Neural progenitor cell (in vitro differentiated cells): ENCODE data around the gene CROCC2. TPM values are rescaled to one million over a fixed set of nuclear protein-coding genes. Genes with fewer than 3 reads are reported as not detected.

Experiments
- DNase-seq: peaks from one replicate; pipeline ENCODE4 v3.0.0-alpha.2; 2016; ENCODE audit warnings: low spot score
- H2AFZ ChIP-seq: fragments of 200-600 bp; sonication (generic); replicated peaks from 2 replicates; pipeline ENCODE4 v1.6.1; 2016; ENCODE audit warnings: antibody characterized with exemption
- H3F3A ChIP-seq: fragments of 200-600 bp; sonication (generic); 2 replicates; pipeline ENCODE4 v1.6.1; 2016; ENCODE audit warnings: antibody characterized with exemption, low read depth
- H3K27ac ChIP-seq: fragments of 200-600 bp; sonication (generic); 2 replicates; pipeline ENCODE4 v1.5.1; 2016; ENCODE audit warnings: mild to moderate bottlenecking
- H3K27me3 ChIP-seq: fragments of 200-600 bp; sonication (generic); 2 replicates; pipeline ENCODE4 v1.6.1; 2016; ENCODE audit warnings: mild to moderate bottlenecking, moderate library complexity
- H3K36me3 ChIP-seq: fragments of 200-600 bp; sonication (generic); 2 replicates; pipeline ENCODE4 v1.5.1; 2016
- H3K4me1 ChIP-seq: fragments of 200-600 bp; sonication (generic); 2 replicates; pipeline ENCODE4 v1.6.1; 2016; ENCODE audit warnings: mixed run types
- H3K4me2 ChIP-seq: fragments of 200-600 bp; sonication (generic); 2 replicates; pipeline ENCODE4 v1.6.1; 2016
- H3K4me3 ChIP-seq: fragments of 200-600 bp; sonication (generic); 2 replicates; pipeline ENCODE4 v1.5.1; 2016
- H3K79me2 ChIP-seq: fragments of 200-600 bp; sonication (generic); 2 replicates; pipeline ENCODE4 v1.6.1; 2016; ENCODE audit warnings: low read depth
- H3K9ac ChIP-seq: fragments of 200-600 bp; sonication (generic); 2 replicates; pipeline ENCODE4 v1.6.1; 2016
- H3K9me3 ChIP-seq: fragments of 200-600 bp; sonication (generic); 2 replicates; pipeline ENCODE4 v1.5.1; 2016; ENCODE audit warnings: low read depth
- H4K20me1 ChIP-seq: fragments of 200-600 bp; sonication (generic); 2 replicates; pipeline ENCODE4 v1.6.1; 2016; ENCODE audit warnings: low read depth
- H3K27ac Mint-ChIP-seq: 3 replicates; pipeline ENCODE4 v1.8.0; 2021; ENCODE audit warnings: mixed read lengths
- H3K27me3 Mint-ChIP-seq: 2 replicates; pipeline ENCODE4 v1.8.0; 2022; ENCODE audit warnings: low read depth, mild to moderate bottlenecking, inconsistent platforms, moderate library complexity, mixed read lengths; ENCODE audit not compliant: insufficient read depth
- H3K36me3 Mint-ChIP-seq: 3 replicates; pipeline ENCODE4 v1.8.0; 2021; ENCODE audit warnings: mixed read lengths
- H3K4me1 Mint-ChIP-seq: 3 replicates; pipeline ENCODE4 v1.8.0; 2021; ENCODE audit warnings: mixed read lengths
- H3K4me3 Mint-ChIP-seq: 3 replicates; pipeline ENCODE4 v1.8.0; 2021; ENCODE audit warnings: mild to moderate bottlenecking, moderate library complexity, mixed read lengths
- H3K9me3 Mint-ChIP-seq: 3 replicates; pipeline ENCODE4 v1.8.0; 2020; ENCODE audit warnings: mixed read lengths
- EZH2 ChIP-seq: fragments of 200-600 bp; sonication (generic); IDR thresholded peaks from 2 replicates; pipeline ENCODE4 v1.6.1; 2017; ENCODE audit warnings: antibody characterized with exemption, mild to moderate bottlenecking, moderate library complexity
- EZH2phosphoT487 ChIP-seq: fragments of 200-600 bp; sonication (generic); IDR thresholded peaks from 2 replicates; pipeline ENCODE4 v1.6.1; 2017; ENCODE audit warnings: antibody characterized with exemption
- total RNA-seq: library from RNA; depleted of rRNA; stranded (reverse); fragments of >200 nt; gene quantifications from 2 replicates; pipeline ENCODE4 v1.2.3, GENCODE V29; 2015; ENCODE audit warnings: low replicate concordance
- TF ChIP-seq, protein P1 (sequence below): fragments of 200-600 bp; sonication (generic); IDR thresholded peaks from 2 replicates; pipeline ENCODE4 v1.5.1; 2017; ENCODE audit warnings: antibody characterized with exemption, mild to moderate bottlenecking

CROCC2 gene
- total RNA-seq, 1 donor from 2014 or later, result not detected

DNA sequence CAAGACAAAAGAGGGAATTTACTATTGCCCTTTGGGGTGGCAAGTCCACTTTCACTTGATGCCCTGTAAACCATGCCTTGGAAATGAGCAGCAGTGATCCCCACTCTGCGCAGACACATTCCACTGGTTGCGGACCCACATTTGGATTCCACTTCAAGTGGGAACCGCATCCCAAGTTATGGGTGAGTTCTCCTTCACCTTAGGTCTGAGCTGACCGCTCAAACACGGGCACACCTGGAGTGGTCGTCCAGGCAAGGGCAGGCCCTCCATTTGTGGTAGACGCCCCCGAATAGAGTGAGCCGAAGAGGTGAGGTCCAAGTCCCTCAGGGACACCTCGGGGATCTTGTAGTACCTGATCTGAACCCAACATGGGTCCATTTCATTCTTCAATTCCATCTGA is 47.3 kb upstream of the CROCC2 start:
- no peak overlapping the region for H3K4me2 ChIP-seq
- no peak overlapping the region for H3K9ac ChIP-seq
- no peak overlapping the region for H3K27ac Mint-ChIP-seq
- H3K4me1 Mint-ChIP-seq, result no peaks in the 10 kb centered on the region
- no peaks in the 10 kb centered on the region for H4K20me1 ChIP-seq
- H3K4me3 Mint-ChIP-seq, result no peak overlapping the region
- no peaks in the 10 kb centered on the region for H3K4me1 ChIP-seq
- H3K9me3 ChIP-seq, result no peaks in the 10 kb centered on the region
- no peak for DNase-seq
- H3K79me2 ChIP-seq, result no peaks in the 10 kb centered on the region
- H3F3A ChIP-seq, result no peaks in the 10 kb centered on the region
- TF ChIP-seq EZH2, result no peak
- TF ChIP-seq EZH2phosphoT487, result no peak
- no peaks in the 10 kb centered on the region for H3K27me3 ChIP-seq
- peaks cover 12% of the 10 kb centered on the region for H3K9me3 Mint-ChIP-seq
- no peaks in the 10 kb centered on the region for H3K36me3 Mint-ChIP-seq
- H3K27ac ChIP-seq, result no peak overlapping the region
- peaks cover 7% of the 10 kb centered on the region for H3K27me3 Mint-ChIP-seq
- H2AFZ ChIP-seq, result no peak overlapping the region
- no peak overlapping the region for H3K4me3 ChIP-seq
- H3K36me3 ChIP-seq, result no peaks in the 10 kb centered on the region

GRCh38 chr2:240861547-240861946 is 44.6 kb upstream of the CROCC2 start:
- H3K79me2 ChIP-seq, result no peaks in the 10 kb centered on the region
- H3K9me3 ChIP-seq, result no peaks in the 10 kb centered on the region
- DNase-seq, result no peak
- H3K4me2 ChIP-seq, result no peak overlapping the region
- no peak overlapping the region for H3K4me3 ChIP-seq
- no peak overlapping the region for H3K27ac Mint-ChIP-seq
- no peaks in the 10 kb centered on the region for H3K27me3 ChIP-seq
- H3K9me3 Mint-ChIP-seq, result no peaks in the 10 kb centered on the region
- H3K4me3 Mint-ChIP-seq, result no peak overlapping the region
- no peaks in the 10 kb centered on the region for H4K20me1 ChIP-seq
- H3K27ac ChIP-seq, result no peak overlapping the region
- peaks cover 5% of the 10 kb centered on the region for H3K27me3 Mint-ChIP-seq
- H3K9ac ChIP-seq, result no peak overlapping the region
- H3K4me1 Mint-ChIP-seq, result no peaks in the 10 kb centered on the region
- TF ChIP-seq EZH2 (no peak), EZH2phosphoT487 (no peak)
- TF ChIP-seq, protein P1, sequence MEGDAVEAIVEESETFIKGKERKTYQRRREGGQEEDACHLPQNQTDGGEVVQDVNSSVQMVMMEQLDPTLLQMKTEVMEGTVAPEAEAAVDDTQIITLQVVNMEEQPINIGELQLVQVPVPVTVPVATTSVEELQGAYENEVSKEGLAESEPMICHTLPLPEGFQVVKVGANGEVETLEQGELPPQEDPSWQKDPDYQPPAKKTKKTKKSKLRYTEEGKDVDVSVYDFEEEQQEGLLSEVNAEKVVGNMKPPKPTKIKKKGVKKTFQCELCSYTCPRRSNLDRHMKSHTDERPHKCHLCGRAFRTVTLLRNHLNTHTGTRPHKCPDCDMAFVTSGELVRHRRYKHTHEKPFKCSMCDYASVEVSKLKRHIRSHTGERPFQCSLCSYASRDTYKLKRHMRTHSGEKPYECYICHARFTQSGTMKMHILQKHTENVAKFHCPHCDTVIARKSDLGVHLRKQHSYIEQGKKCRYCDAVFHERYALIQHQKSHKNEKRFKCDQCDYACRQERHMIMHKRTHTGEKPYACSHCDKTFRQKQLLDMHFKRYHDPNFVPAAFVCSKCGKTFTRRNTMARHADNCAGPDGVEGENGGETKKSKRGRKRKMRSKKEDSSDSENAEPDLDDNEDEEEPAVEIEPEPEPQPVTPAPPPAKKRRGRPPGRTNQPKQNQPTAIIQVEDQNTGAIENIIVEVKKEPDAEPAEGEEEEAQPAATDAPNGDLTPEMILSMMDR, result no peak
- H2AFZ ChIP-seq, result no peak overlapping the region
- no peaks in the 10 kb centered on the region for H3K36me3 ChIP-seq
- no peaks in the 10 kb centered on the region for H3K36me3 Mint-ChIP-seq
- H3K4me1 ChIP-seq, result no peaks in the 10 kb centered on the region
- H3F3A ChIP-seq, result no peaks in the 10 kb centered on the region

DNA sequence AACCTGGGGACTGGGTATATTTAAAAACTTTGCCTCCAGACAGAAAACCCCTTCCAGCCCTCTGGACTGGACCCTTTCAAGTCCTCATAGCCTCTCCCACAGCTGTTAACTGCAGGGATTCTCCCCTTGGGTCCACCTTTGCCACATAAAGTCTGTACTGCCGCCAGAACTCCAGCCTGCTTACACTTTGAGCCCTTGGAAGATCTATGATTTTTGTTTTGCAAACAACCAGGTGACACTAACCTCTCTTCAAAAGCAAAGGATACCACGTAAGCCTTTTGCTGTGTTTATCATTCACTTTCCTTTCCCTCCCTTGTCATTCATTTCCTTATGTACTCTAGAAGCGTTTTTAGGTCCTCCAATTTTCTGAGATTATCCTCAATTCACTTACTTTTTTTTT is 41.7 kb upstream of the CROCC2 start:
- no peaks in the 10 kb centered on the region for H3K4me1 ChIP-seq
- peaks cover 10% of the 10 kb centered on the region for H3K4me1 Mint-ChIP-seq
- H3K27ac Mint-ChIP-seq, result no peak overlapping the region
- H3K27me3 ChIP-seq, result no peaks in the 10 kb centered on the region
- no peak overlapping the region for H2AFZ ChIP-seq
- TF ChIP-seq, protein P1, result no peak
- TF ChIP-seq EZH2phosphoT487 (no peak), EZH2 (no peak)
- H3K36me3 ChIP-seq, result no peaks in the 10 kb centered on the region
- no peak overlapping the region for H3K4me3 Mint-ChIP-seq
- H3K27ac ChIP-seq, result no peak overlapping the region
- H3F3A ChIP-seq, result no peaks in the 10 kb centered on the region
- H3K27me3 Mint-ChIP-seq, result peaks cover 3% of the 10 kb centered on the region
- no peaks in the 10 kb centered on the region for H3K9me3 Mint-ChIP-seq
- no peaks in the 10 kb centered on the region for H3K79me2 ChIP-seq
- H4K20me1 ChIP-seq, result no peaks in the 10 kb centered on the region
- DNase-seq, result no peak
- no peaks in the 10 kb centered on the region for H3K36me3 Mint-ChIP-seq
- no peaks in the 10 kb centered on the region for H3K9me3 ChIP-seq
- no peak overlapping the region for H3K4me2 ChIP-seq
- H3K4me3 ChIP-seq, result no peak overlapping the region
- no peak overlapping the region for H3K9ac ChIP-seq

GRCh38 chr2:240865391-240865790 is 40.7 kb upstream of the CROCC2 start:
- no peak overlapping the region for H3K4me2 ChIP-seq
- no peaks in the 10 kb centered on the region for H4K20me1 ChIP-seq
- H3K27me3 ChIP-seq, result no peaks in the 10 kb centered on the region
- Mint-ChIP-seq H3K27ac (no peak overlapping the region), H3K36me3 (no peaks in the 10 kb centered on the region), H3K9me3 (no peaks in the 10 kb centered on the region), H3K27me3 (peaks cover 3% of the 10 kb centered on the region), H3K4me3 (no peak overlapping the region), H3K4me1 (peaks cover 10% of the 10 kb centered on the region)
- DNase-seq, result no peak
- no peak overlapping the region for H2AFZ ChIP-seq
- H3K36me3 ChIP-seq, result no peaks in the 10 kb centered on the region
- H3K27ac ChIP-seq, result no peak overlapping the region
- H3K4me3 ChIP-seq, result no peak overlapping the region
- H3K9me3 ChIP-seq, result no peaks in the 10 kb centered on the region
- TF ChIP-seq, protein P1, result no peak
- TF ChIP-seq EZH2phosphoT487 (no peak), EZH2 (no peak)
- H3K79me2 ChIP-seq, result no peaks in the 10 kb centered on the region
- H3F3A ChIP-seq, result no peaks in the 10 kb centered on the region
- H3K9ac ChIP-seq, result no peak overlapping the region
- no peaks in the 10 kb centered on the region for H3K4me1 ChIP-seq
